ENCODE measurements around the gene CXXC4.

The CXXC4 gene

GRCh38 chr4:104502471-104502870, 7.8 kb upstream of the CXXC4 start:
- DNase-seq (ENCODE audit: low read depth), result no peak
- no peak overlapping the region for H3K4me3 ChIP-seq (ENCODE audit: low read depth, low read length)

GRCh38 chr4:104501290-104501689, 6.6 kb upstream of the CXXC4 start:
- DNase-seq (ENCODE audit: low read depth), result no peak

More at GRCh38 chr4:104502471-104502870, 7.8 kb upstream of the CXXC4 start:
- TF ChIP-seq CTCF (IDR thresholded peaks at IDR 0.05; ENCODE audit: low read depth, low read length) (no peak), MAX (IDR thresholded peaks at IDR 0.05; ENCODE audit: low read depth, low read length) (no peak), POLR2A (IDR thresholded peaks at IDR 0.05; ENCODE audit: extremely low read depth, insufficient read length) (no peak), MYC (IDR thresholded peaks at IDR 0.05; ENCODE audit: low read depth, low read length) (no peak)

GRCh38 chr4:104500442-104500841, 5.7 kb upstream of the CXXC4 start:
- TF ChIP-seq POLR2A (IDR thresholded peaks at IDR 0.05; ENCODE audit: extremely low read depth, insufficient read length) (no peak), MAX (IDR thresholded peaks at IDR 0.05; ENCODE audit: low read depth, low read length) (no peak), MYC (IDR thresholded peaks at IDR 0.05; ENCODE audit: low read depth, low read length) (no peak), CTCF (IDR thresholded peaks at IDR 0.05; ENCODE audit: low read depth, low read length) (no peak)
- no peak for DNase-seq (ENCODE audit: low read depth)
- H3K4me3 ChIP-seq (ENCODE audit: low read depth, low read length), result no peak overlapping the region

More at GRCh38 chr4:104501290-104501689, 6.6 kb upstream of the CXXC4 start:
- TF ChIP-seq MAX (IDR thresholded peaks at IDR 0.05; ENCODE audit: low read depth, low read length), result no peak
- no peak overlapping the region for H3K4me3 ChIP-seq (ENCODE audit: low read depth, low read length)

- no peak for DNase-seq (ENCODE audit: low read depth)
- TF ChIP-seq MYC (IDR thresholded peaks at IDR 0.05; ENCODE audit: low read depth, low read length) (no peak), MAX (IDR thresholded peaks at IDR 0.05; ENCODE audit: low read depth, low read length) (no peak), POLR2A (IDR thresholded peaks at IDR 0.05; ENCODE audit: extremely low read depth, insufficient read length) (no peak), CTCF (IDR thresholded peaks at IDR 0.05; ENCODE audit: low read depth, low read length) (no peak)
- no peak overlapping the region for H3K4me3 ChIP-seq (ENCODE audit: low read depth, low read length)
These were observed 509 bp downstream of the CXXC4 start for GRCh38 chr4:104494185-104494584.

- no peak overlapping the region for H3K4me3 ChIP-seq (ENCODE audit: low read depth, low read length)
- no peak for TF ChIP-seq CTCF (IDR thresholded peaks at IDR 0.05; ENCODE audit: low read depth, low read length)
- no peak for DNase-seq (ENCODE audit: low read depth)
These were observed 1.4 kb downstream of the CXXC4 start for GRCh38 chr4:104493081-104493831.

- no peak overlapping the region for H3K4me3 ChIP-seq (ENCODE audit: low read depth, low read length)
- no peak for DNase-seq (ENCODE audit: low read depth)
- TF ChIP-seq POLR2A (IDR thresholded peaks at IDR 0.05; ENCODE audit: extremely low read depth, insufficient read length), result no peak
- no peak for TF ChIP-seq MYC (IDR thresholded peaks at IDR 0.05; ENCODE audit: low read depth, low read length)
- TF ChIP-seq MAX (IDR thresholded peaks at IDR 0.05; ENCODE audit: low read depth, low read length), result no peak
- TF ChIP-seq CTCF (IDR thresholded peaks at IDR 0.05; ENCODE audit: low read depth, low read length), result no peak
These were observed 2.4 kb downstream of the CXXC4 start for GRCh38 chr4:104492183-104492771.

All from NB4 (cell line).